GM23338 (cell line): ENCODE results near the gene SLC35F4. TPM values are rescaled to one million over a fixed set of nuclear protein-coding genes. Genes with fewer than 3 reads are reported as not detected.

Experiments
- ATAC-seq: fragments of 200-7000 bp; cut with Tn5 transposase; 3 replicates; pipeline ENCODE4 v1.9.1; 2020
- DNase-seq: peaks from one replicate; pipeline ENCODE4 v3.0.0-alpha.2; 2015; ENCODE audit warnings: low spot score
- H2AFZ ChIP-seq: fragments of 200-600 bp; sonication (generic); 2 replicates; pipeline ENCODE4 v1.8.0; 2016; ENCODE audit warnings: antibody characterized with exemption, mild to moderate bottlenecking, moderate library complexity
- H3F3A ChIP-seq: fragments of 200-600 bp; sonication (generic); replicated peaks from 2 replicates; pipeline ENCODE4 v1.8.0; 2017; ENCODE audit warnings: antibody characterized with exemption, mixed run types, low read depth
- H3K27ac ChIP-seq: fragments of 200-600 bp; sonication (generic); 2 replicates; pipeline ENCODE4 v1.6.1; 2016; ENCODE audit warnings: low read depth
- H3K27me3 ChIP-seq: fragments of 200-600 bp; sonication (generic); 2 replicates; pipeline ENCODE4 v1.8.0; 2016; ENCODE audit warnings: mild to moderate bottlenecking, mixed run types, moderate library complexity; ENCODE audit not compliant: insufficient read depth
- H3K36me3 ChIP-seq: fragments of 200-600 bp; sonication (generic); 2 replicates; pipeline ENCODE4 v1.8.0; 2016; ENCODE audit warnings: mild to moderate bottlenecking; ENCODE audit not compliant: insufficient read depth
- H3K4me1 ChIP-seq: fragments of 200-600 bp; sonication (generic); 2 replicates; pipeline ENCODE4 v1.8.0; 2016; ENCODE audit warnings: mild to moderate bottlenecking, moderate library complexity; ENCODE audit not compliant: insufficient read depth
- H3K4me2 ChIP-seq: fragments of 200-600 bp; sonication (generic); 2 replicates; pipeline ENCODE4 v1.7.1; 2017; ENCODE audit warnings: mixed run types
- H3K4me3 ChIP-seq: fragments of 200-600 bp; sonication (generic); 2 replicates; pipeline ENCODE4 v1.6.1; 2016; ENCODE audit warnings: mixed run types
- H3K79me2 ChIP-seq: fragments of 200-600 bp; sonication (generic); replicated peaks from 2 replicates; pipeline ENCODE4 v1.8.0; 2017; ENCODE audit warnings: mild to moderate bottlenecking; ENCODE audit not compliant: insufficient read depth
- H3K9me2 ChIP-seq: fragments of 200-600 bp; sonication (generic); 2 replicates; pipeline ENCODE4 v1.8.0; 2017; ENCODE audit not compliant: insufficient read depth
- H4K20me1 ChIP-seq: fragments of 200-600 bp; sonication (generic); replicated peaks from 2 replicates; pipeline ENCODE4 v1.8.0; 2017; ENCODE audit warnings: mild to moderate bottlenecking; ENCODE audit not compliant: insufficient read depth
- H3K27ac Mint-ChIP-seq: 2 replicates; pipeline ENCODE4 v1.8.0; 2020; ENCODE audit warnings: inconsistent platforms, mild to moderate bottlenecking, moderate library complexity, mixed read lengths
- H3K27me3 Mint-ChIP-seq: 3 replicates; pipeline ENCODE4 v1.8.0; 2022; ENCODE audit warnings: low read depth, mild to moderate bottlenecking, moderate library complexity, mixed read lengths, inconsistent platforms; ENCODE audit not compliant: insufficient read depth, poor library complexity
- H3K36me3 Mint-ChIP-seq: 3 replicates; pipeline ENCODE4 v1.8.0; 2021; ENCODE audit warnings: low read depth, mild to moderate bottlenecking, inconsistent platforms, moderate library complexity, mixed read lengths
- H3K4me1 Mint-ChIP-seq: 3 replicates; pipeline ENCODE4 v1.8.0; 2020; ENCODE audit warnings: mild to moderate bottlenecking, inconsistent platforms, mixed read lengths
- H3K4me3 Mint-ChIP-seq: 3 replicates; pipeline ENCODE4 v1.8.0; 2021; ENCODE audit warnings: moderate library complexity, mild to moderate bottlenecking, inconsistent platforms, mixed read lengths
- H3K9me3 Mint-ChIP-seq: 3 replicates; pipeline ENCODE4 v1.8.0; 2020; ENCODE audit warnings: moderate library complexity, mild to moderate bottlenecking, inconsistent platforms, mixed read lengths
- CREB1 ChIP-seq: fragments of 250-450 bp; sonication (Bioruptor Pico); IDR thresholded peaks from 2 replicates; pipeline ENCODE4 v1.5.0; 2020; ENCODE audit warnings: low read depth, mild to moderate bottlenecking, moderate library complexity
- CTCF ChIP-seq, 2 experiments: fragments of 200-600 bp in 1 of 2; sonication (generic) in 1 of 2; conservative IDR thresholded peaks; 2 replicates each; pipeline versions ENCODE4 v1.5.1 to v1.6.1; 2016 to 2017; ENCODE audit warnings: antibody characterized with exemption in 2 of 2, low read depth in 2 of 2, mild to moderate bottlenecking in 2 of 2, moderate library complexity in 1 of 2
- EZH2phosphoT487 ChIP-seq: fragments of 200-600 bp; sonication (generic); IDR thresholded peaks from one replicate; pipeline ENCODE4 v1.8.1; 2018; ENCODE audit warnings: antibody characterized with exemption; ENCODE audit not compliant: unreplicated experiment
- JUNB ChIP-seq: IDR thresholded peaks from one replicate; pipeline ENCODE4 v1.6.1; 2016; ENCODE audit warnings: antibody characterized with exemption; ENCODE audit not compliant: unreplicated experiment
- NANOG ChIP-seq: IDR thresholded peaks from 2 replicates; pipeline ENCODE4 v1.6.1; 2016; ENCODE audit warnings: antibody characterized with exemption, borderline replicate concordance
- POLR2AphosphoS5 ChIP-seq: IDR thresholded peaks from 2 replicates; pipeline ENCODE4 v1.6.1; 2016; ENCODE audit warnings: antibody characterized with exemption, low read depth
- REST ChIP-seq: IDR thresholded peaks from one replicate; pipeline ENCODE4 v1.6.1; 2018; ENCODE audit warnings: antibody characterized with exemption; ENCODE audit not compliant: unreplicated experiment
- ZNF114 ChIP-seq: fragments of 250-450 bp; sonication (Bioruptor Pico); IDR thresholded peaks from 2 replicates; pipeline ENCODE4 v1.5.0; 2020; ENCODE audit warnings: mild to moderate bottlenecking, moderate library complexity
- ZNF331 ChIP-seq: fragments of 250-450 bp; sonication (Bioruptor Pico); IDR thresholded peaks from 2 replicates; pipeline ENCODE4 v1.5.0; 2020; ENCODE audit warnings: low read depth, mild to moderate bottlenecking, moderate library complexity
- ZNF462 ChIP-seq: fragments of 250-450 bp; sonication (Bioruptor Pico); IDR thresholded peaks from 2 replicates; pipeline ENCODE4 v1.5.0; 2020; ENCODE audit warnings: mild to moderate bottlenecking, moderate library complexity
- polyA plus RNA-seq: library from polyadenylated mRNA; unstranded; fragments of >200 nt; fragmentation: Nextera tagmentation; extraction: Ambion mirVana; gene quantifications from 2 replicates; pipeline ENCODE4 v1.2.1, GENCODE V29; 2016
- total RNA-seq: library from RNA; depleted of rRNA; stranded (reverse); fragments of >200 nt; shearing (Covaris generic); gene quantifications from 2 replicates; pipeline ENCODE4 v1.2.3, GENCODE V29; 2014
- TF ChIP-seq, protein P1 (sequence below): IDR thresholded peaks from 2 replicates; pipeline ENCODE4 v1.6.1; 2016; ENCODE audit warnings: antibody characterized with exemption

Gene SLC35F4
- total and polyA plus RNA-seq, 2 experiments from 2014 or later: 0.10 TPM; not detected in 1

- no peaks in the 10 kb centered on the region for H4K20me1 ChIP-seq
- Mint-ChIP-seq H3K27ac (no peak overlapping the region), H3K4me1 (no peaks in the 10 kb centered on the region), H3K36me3 (0 out of 3 replicates have a peak, but pooled peaks cover under 1% of the 10 kb centered on the region), H3K27me3 (no peaks in the 10 kb centered on the region), H3K9me3 (peaks cover 4% of the 10 kb centered on the region), H3K4me3 (no peak overlapping the region)
- no peak overlapping the region for H3K27ac ChIP-seq
- no peaks in the 10 kb centered on the region for H3K79me2 ChIP-seq
- no peak overlapping the region for H2AFZ ChIP-seq
- 0 out of 2 replicates have a peak, but pooled peaks cover 2% of the 10 kb centered on the region for H3K9me2 ChIP-seq
- DNase-seq: no peak
- no peak overlapping the region for H3K4me2 ChIP-seq
- H3K4me3 ChIP-seq: no peak overlapping the region
- no peaks in the 10 kb centered on the region for H3K27me3 ChIP-seq
- H3F3A ChIP-seq: no peaks in the 10 kb centered on the region
- no peaks in the 10 kb centered on the region for H3K4me1 ChIP-seq
- ATAC-seq: no peak
- no peaks in the 10 kb centered on the region for H3K36me3 ChIP-seq
- TF ChIP-seq JUNB (no peak), ZNF114 (CRISPR knock-in tag) (no peak), CTCF (conservative IDR thresholded peaks at IDR 0.05; ENCODE audit: low read depth in 2 of 2) (no peak), EZH2phosphoT487 (no peak), REST (no peak), ZNF331 (CRISPR knock-in tag) (no peak), NANOG (no peak), CREB1 (CRISPR knock-in tag) (no peak), POLR2AphosphoS5 (no peak), ZNF462 (CRISPR knock-in tag) (no peak)
- TF ChIP-seq, protein P1, sequence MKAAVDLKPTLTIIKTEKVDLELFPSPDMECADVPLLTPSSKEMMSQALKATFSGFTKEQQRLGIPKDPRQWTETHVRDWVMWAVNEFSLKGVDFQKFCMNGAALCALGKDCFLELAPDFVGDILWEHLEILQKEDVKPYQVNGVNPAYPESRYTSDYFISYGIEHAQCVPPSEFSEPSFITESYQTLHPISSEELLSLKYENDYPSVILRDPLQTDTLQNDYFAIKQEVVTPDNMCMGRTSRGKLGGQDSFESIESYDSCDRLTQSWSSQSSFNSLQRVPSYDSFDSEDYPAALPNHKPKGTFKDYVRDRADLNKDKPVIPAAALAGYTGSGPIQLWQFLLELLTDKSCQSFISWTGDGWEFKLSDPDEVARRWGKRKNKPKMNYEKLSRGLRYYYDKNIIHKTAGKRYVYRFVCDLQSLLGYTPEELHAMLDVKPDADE: no peak
Measured at GRCh38 chr14:57746563-57746962, 119.3 kb downstream of the SLC35F4 start.
